Measurements from ENCODE around the gene PCED1B.
"Not testable (repeated sequence)": the region's sequence is repeated elsewhere in the genome, so short reads cannot be mapped to it uniquely, and the experiment has no call there.

Gene PCED1B

GRCh38 chr12:47214771-47215170 is 135.3 kb downstream of the PCED1B start:
- H3K4me3 Mint-ChIP-seq: peak overlapping the region; percentile 94
- H3K27me3 Mint-ChIP-seq: no peaks in the 10 kb centered on the region
- H3K27ac Mint-ChIP-seq (ENCODE audit: low read depth): peak overlapping the region; percentile 100
- no peaks in the 10 kb centered on the region for H3K9me3 Mint-ChIP-seq
- H3K36me3 Mint-ChIP-seq (ENCODE audit: insufficient read depth): peaks cover 61% of the 10 kb centered on the region
- ATAC-seq (replicated peaks; ENCODE audit: extremely low read depth, poor library complexity, severe bottlenecking) (no peak), DNase-seq (ENCODE audit: low spot score in 2 of 2) (no peak)
- peaks cover 63% of the 10 kb centered on the region for H3K4me1 Mint-ChIP-seq

GRCh38 chr12:47216150-47216677 is 136.8 kb downstream of the PCED1B start:
- Mint-ChIP-seq H3K36me3 (ENCODE audit: insufficient read depth) (peaks cover 56% of the 10 kb centered on the region), H3K4me3 (peak overlapping the region; percentile 94), H3K9me3 (no peaks in the 10 kb centered on the region), H3K27me3 (no peaks in the 10 kb centered on the region), H3K27ac (ENCODE audit: low read depth) (peak overlapping the region; percentile 100), H3K4me1 (peaks cover 65% of the 10 kb centered on the region)
- DNase-seq (ENCODE audit: low spot score in 2 of 2): peak; percentile 42 to 74
- ATAC-seq (replicated peaks; ENCODE audit: extremely low read depth, poor library complexity, severe bottlenecking): peak; percentile 76

- ATAC-seq (replicated peaks; ENCODE audit: extremely low read depth, poor library complexity, severe bottlenecking); H3K27me3 Mint-ChIP-seq; H3K9me3 Mint-ChIP-seq; DNase-seq (ENCODE audit: low spot score in 2 of 2): not testable (repeated sequence)
- H3K27ac Mint-ChIP-seq (ENCODE audit: low read depth): peak overlapping the region; percentile 100
- H3K36me3 Mint-ChIP-seq (ENCODE audit: insufficient read depth): peaks cover 59% of the 10 kb centered on the region
- H3K4me3 Mint-ChIP-seq: peak overlapping the region; percentile 94
- peaks cover 64% of the 10 kb centered on the region for H3K4me1 Mint-ChIP-seq
Observed at GRCh38 chr12:47217595-47217869, 138.1 kb downstream of the PCED1B start.

GRCh38 chr12:47218191-47218654 is 138.8 kb downstream of the PCED1B start:
- DNase-seq (ENCODE audit: low spot score in 2 of 2) (no peak), ATAC-seq (replicated peaks; ENCODE audit: extremely low read depth, poor library complexity, severe bottlenecking) (peak; percentile 12)
- peak overlapping the region; percentile 100 for H3K27ac Mint-ChIP-seq (ENCODE audit: low read depth)
- H3K27me3 Mint-ChIP-seq: no peaks in the 10 kb centered on the region
- no peaks in the 10 kb centered on the region for H3K9me3 Mint-ChIP-seq
- H3K4me3 Mint-ChIP-seq: peak overlapping the region; percentile 94
- peaks cover 59% of the 10 kb centered on the region for H3K36me3 Mint-ChIP-seq (ENCODE audit: insufficient read depth)
- peaks cover 70% of the 10 kb centered on the region for H3K4me1 Mint-ChIP-seq

GRCh38 chr12:47219243-47219642 is 139.8 kb downstream of the PCED1B start:
- Mint-ChIP-seq H3K27me3 (no peaks in the 10 kb centered on the region), H3K27ac (ENCODE audit: low read depth) (peak overlapping the region; percentile 100), H3K36me3 (ENCODE audit: insufficient read depth) (peaks cover 56% of the 10 kb centered on the region), H3K4me3 (peak overlapping the region; percentile 94), H3K4me1 (peaks cover 69% of the 10 kb centered on the region), H3K9me3 (no peaks in the 10 kb centered on the region)
- DNase-seq (ENCODE audit: low spot score in 2 of 2) (no peak), ATAC-seq (replicated peaks; ENCODE audit: extremely low read depth, poor library complexity, severe bottlenecking) (no peak)

- peaks cover 56% of the 10 kb centered on the region for H3K36me3 Mint-ChIP-seq (ENCODE audit: insufficient read depth)
- ATAC-seq (replicated peaks; ENCODE audit: extremely low read depth, poor library complexity, severe bottlenecking): no peak
- no peak for DNase-seq (ENCODE audit: low spot score in 2 of 2)
- H3K4me1 Mint-ChIP-seq: peaks cover 69% of the 10 kb centered on the region
- peak overlapping the region; percentile 93 for H3K27ac Mint-ChIP-seq (ENCODE audit: low read depth)
- no peaks in the 10 kb centered on the region for H3K9me3 Mint-ChIP-seq
- H3K27me3 Mint-ChIP-seq: no peaks in the 10 kb centered on the region
- peak overlapping the region; percentile 58 for H3K4me3 Mint-ChIP-seq
Observed at GRCh38 chr12:47221256-47222023, 142.0 kb downstream of the PCED1B start.

- Mint-ChIP-seq H3K4me1 (peaks cover 59% of the 10 kb centered on the region), H3K27ac (ENCODE audit: low read depth) (peak overlapping the region; percentile 93), H3K36me3 (ENCODE audit: insufficient read depth) (peaks cover 56% of the 10 kb centered on the region), H3K4me3 (peak overlapping the region; percentile 75), H3K27me3 (no peaks in the 10 kb centered on the region), H3K9me3 (no peaks in the 10 kb centered on the region)
- ATAC-seq (replicated peaks; ENCODE audit: extremely low read depth, poor library complexity, severe bottlenecking) (no peak), DNase-seq (ENCODE audit: low spot score in 2 of 2) (no peak)
Observed at GRCh38 chr12:47222520-47223030, 143.2 kb downstream of the PCED1B start.

- peak overlapping the region; percentile 93 for H3K27ac Mint-ChIP-seq (ENCODE audit: low read depth)
- peaks cover 55% of the 10 kb centered on the region for H3K36me3 Mint-ChIP-seq (ENCODE audit: insufficient read depth)
- ATAC-seq (replicated peaks; ENCODE audit: extremely low read depth, poor library complexity, severe bottlenecking): no peak
- peaks cover 60% of the 10 kb centered on the region for H3K4me1 Mint-ChIP-seq
- no peaks in the 10 kb centered on the region for H3K9me3 Mint-ChIP-seq
- H3K4me3 Mint-ChIP-seq: peak overlapping the region; percentile 75
- no peak for DNase-seq (ENCODE audit: low spot score in 2 of 2)
- no peaks in the 10 kb centered on the region for H3K27me3 Mint-ChIP-seq
Observed at GRCh38 chr12:47223031-47223847, 143.8 kb downstream of the PCED1B start.

- H3K4me3 Mint-ChIP-seq: peak overlapping the region; percentile 75
- DNase-seq (ENCODE audit: low spot score in 2 of 2) (no peak), ATAC-seq (replicated peaks; ENCODE audit: extremely low read depth, poor library complexity, severe bottlenecking) (no peak)
- peaks cover 59% of the 10 kb centered on the region for H3K4me1 Mint-ChIP-seq
- peaks cover 55% of the 10 kb centered on the region for H3K36me3 Mint-ChIP-seq (ENCODE audit: insufficient read depth)
- H3K27ac Mint-ChIP-seq (ENCODE audit: low read depth): peak overlapping the region; percentile 93
- H3K27me3 Mint-ChIP-seq: no peaks in the 10 kb centered on the region
- H3K9me3 Mint-ChIP-seq: no peaks in the 10 kb centered on the region
Observed at GRCh38 chr12:47223848-47224213, 144.4 kb downstream of the PCED1B start.

GRCh38 chr12:47224563-47225133 is 145.2 kb downstream of the PCED1B start:
- ATAC-seq (replicated peaks; ENCODE audit: extremely low read depth, poor library complexity, severe bottlenecking): no peak
- DNase-seq (ENCODE audit: low spot score in 2 of 2): no peak
- Mint-ChIP-seq H3K4me3 (peak overlapping the region; percentile 56), H3K4me1 (peaks cover 54% of the 10 kb centered on the region), H3K27me3 (no peaks in the 10 kb centered on the region), H3K36me3 (ENCODE audit: insufficient read depth) (peaks cover 55% of the 10 kb centered on the region), H3K9me3 (no peaks in the 10 kb centered on the region), H3K27ac (ENCODE audit: low read depth) (peak overlapping the region; percentile 93)

GRCh38 chr12:47225356-47225755 is 145.9 kb downstream of the PCED1B start:
- peak overlapping the region; percentile 59 for H3K27ac Mint-ChIP-seq (ENCODE audit: low read depth)
- DNase-seq (ENCODE audit: low spot score in 2 of 2): no peak
- ATAC-seq (replicated peaks; ENCODE audit: extremely low read depth, poor library complexity, severe bottlenecking): no peak
- no peaks in the 10 kb centered on the region for H3K9me3 Mint-ChIP-seq
- peaks cover 51% of the 10 kb centered on the region for H3K4me1 Mint-ChIP-seq
- no peaks in the 10 kb centered on the region for H3K27me3 Mint-ChIP-seq
- peaks cover 60% of the 10 kb centered on the region for H3K36me3 Mint-ChIP-seq (ENCODE audit: insufficient read depth)
- peak overlapping the region; percentile 56 for H3K4me3 Mint-ChIP-seq

GRCh38 chr12:47226199-47226598 is 146.8 kb downstream of the PCED1B start:
- Mint-ChIP-seq H3K4me1 (peaks cover 54% of the 10 kb centered on the region), H3K36me3 (ENCODE audit: insufficient read depth) (peaks cover 61% of the 10 kb centered on the region), H3K27ac (ENCODE audit: low read depth) (peak overlapping the region; percentile 59), H3K9me3 (no peaks in the 10 kb centered on the region), H3K4me3 (no peak overlapping the region), H3K27me3 (no peaks in the 10 kb centered on the region)
- no peak for DNase-seq (ENCODE audit: low spot score in 2 of 2)
- ATAC-seq (replicated peaks; ENCODE audit: extremely low read depth, poor library complexity, severe bottlenecking): no peak
